GM18868 (cell line): Measurements from ENCODE around the gene PID1.

Experiments used
- ATAC-seq: cut with Tn5 transposase; IDR thresholded peaks from one replicate; pipeline ENCODE4 v1.9.1; 2021; ENCODE audit warnings: mild to moderate bottlenecking, moderate library complexity; ENCODE audit not compliant: unreplicated experiment

PID1 gene

DNA sequence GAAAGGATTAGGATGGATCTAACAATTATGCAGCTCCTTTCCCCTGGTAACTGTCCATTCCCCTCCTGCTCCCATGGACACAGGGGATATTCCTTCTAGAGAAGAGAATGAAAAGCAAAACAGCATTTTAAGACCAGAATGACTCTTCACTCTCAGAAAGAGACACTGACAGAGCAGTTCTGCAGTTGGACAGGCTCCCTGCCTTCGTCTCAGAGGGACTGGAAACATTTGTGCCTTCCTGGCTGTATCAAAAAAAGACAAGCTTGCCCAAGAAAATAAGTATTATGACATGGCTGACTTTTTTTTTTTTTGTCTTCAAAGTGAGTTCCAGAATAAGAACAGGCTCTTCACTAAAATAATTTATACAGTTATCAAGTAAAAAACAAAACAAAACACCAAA, 9.5 kb downstream of the PID1 start:
- no peak for ATAC-seq

DNA sequence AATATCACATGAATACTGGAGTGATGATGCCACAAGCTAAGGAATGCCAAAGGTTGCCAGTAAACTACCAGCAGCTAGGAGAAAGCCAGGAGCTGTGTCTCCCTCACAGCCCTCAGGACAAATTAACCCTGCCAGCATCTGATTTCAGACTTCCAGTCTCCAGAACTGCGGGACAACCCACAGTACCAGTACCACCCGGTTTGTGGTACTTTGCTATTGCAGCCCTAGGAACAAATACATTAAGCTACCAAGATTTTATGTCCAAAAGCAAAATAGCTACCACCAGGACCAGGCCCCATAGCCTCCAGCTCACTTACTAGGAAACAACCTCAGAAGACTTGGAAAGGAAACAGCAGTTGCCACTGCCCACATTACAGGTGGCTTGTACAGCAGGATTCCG, 10.0 kb downstream of the PID1 start:
- no peak for ATAC-seq

DNA sequence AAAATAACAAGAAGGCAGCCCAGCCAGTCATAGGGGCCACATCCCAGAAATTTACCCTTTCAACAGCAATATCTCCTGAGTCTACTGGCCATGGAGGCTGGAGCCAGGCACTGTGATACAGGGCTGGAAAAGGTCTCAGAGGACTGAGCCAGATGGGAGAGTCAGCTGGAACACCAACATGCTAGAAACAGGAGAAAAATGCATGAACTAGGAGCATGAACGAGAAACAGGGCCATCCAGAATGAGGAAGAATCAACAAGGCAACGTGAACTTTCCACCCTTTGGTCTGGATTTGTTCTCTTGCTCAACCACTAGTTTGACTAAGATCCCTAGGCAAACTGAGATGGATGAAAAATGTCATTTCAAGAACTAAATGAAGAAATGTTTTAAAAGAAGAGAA, 13.1 kb downstream of the PID1 start:
- no peak for ATAC-seq

DNA sequence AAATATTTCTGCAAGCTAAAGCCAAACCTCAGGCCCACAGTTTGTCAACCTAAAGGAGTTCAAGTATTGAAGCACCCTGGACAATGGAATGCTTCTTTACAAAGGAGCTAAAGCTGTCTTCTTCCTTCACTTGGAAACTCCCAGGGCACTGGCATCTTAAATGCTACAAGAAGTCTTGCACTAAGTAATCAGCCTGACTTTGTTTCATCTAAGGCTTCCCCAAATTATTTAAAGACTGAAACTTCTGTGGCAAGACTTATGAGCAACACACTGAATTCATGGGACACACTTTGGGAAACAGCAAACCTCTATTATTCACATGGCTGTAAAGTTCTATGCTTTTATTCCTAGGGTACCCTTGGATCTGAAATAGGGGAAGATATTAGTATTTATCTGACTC, 14.7 kb downstream of the PID1 start:
- no peak for ATAC-seq

DNA sequence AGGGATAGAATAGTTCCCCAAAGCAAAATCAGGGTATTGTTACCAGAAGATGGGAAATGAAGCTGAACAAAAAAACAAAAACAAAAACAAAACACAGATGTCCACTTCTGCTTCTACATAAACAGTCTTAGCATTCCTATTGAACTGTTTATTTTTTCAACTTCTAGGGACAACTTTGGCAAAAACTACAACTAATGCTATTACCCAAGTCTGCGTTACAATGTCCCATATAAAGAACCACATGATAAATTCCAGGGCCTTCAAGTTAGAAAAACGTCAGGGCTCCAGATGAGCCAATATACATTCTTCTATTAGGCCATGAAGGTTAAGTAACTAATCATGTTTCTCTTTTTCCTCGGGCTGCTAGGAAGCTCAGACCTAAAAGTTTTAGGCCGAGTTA, 16.9 kb downstream of the PID1 start:
- no peak for ATAC-seq

DNA sequence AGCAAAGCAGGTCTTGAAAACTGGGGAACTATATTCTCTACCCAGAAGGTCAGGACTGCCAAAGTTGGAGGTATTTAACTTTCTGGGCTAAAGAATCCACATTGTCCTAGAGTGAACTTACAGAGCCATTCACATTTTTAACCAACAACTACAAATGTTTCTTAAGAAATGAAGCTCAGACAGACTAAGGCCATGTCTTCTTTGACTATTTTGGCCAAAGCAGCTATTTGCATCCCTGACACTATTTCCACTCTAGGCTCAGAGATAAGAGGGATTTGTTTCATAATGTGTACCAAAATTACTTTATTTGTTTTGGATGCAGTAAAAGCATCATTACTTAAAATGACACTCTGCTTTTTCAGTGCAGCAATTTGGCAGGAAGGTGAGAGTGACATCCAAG, 18.1 kb downstream of the PID1 start:
- no peak for ATAC-seq

DNA sequence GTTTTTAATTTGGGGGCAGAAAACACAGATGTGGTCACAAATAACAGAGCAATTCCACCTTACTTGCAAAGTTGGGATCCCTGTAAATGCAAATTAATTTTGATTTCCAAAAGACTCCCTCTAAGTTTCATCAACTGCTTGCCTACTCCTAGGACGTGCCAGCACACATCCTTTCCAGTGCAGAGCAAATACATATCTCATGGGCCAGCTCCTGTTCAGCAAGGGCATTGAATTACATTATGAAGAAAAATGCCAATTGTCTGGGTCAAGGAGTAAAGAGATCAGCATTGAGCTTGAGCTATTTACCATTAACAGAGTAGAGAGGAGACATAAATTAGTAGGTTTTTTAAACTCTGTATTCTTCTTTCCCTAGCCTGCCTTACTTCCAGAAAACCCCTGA, 18.8 kb downstream of the PID1 start:
- no peak for ATAC-seq

DNA sequence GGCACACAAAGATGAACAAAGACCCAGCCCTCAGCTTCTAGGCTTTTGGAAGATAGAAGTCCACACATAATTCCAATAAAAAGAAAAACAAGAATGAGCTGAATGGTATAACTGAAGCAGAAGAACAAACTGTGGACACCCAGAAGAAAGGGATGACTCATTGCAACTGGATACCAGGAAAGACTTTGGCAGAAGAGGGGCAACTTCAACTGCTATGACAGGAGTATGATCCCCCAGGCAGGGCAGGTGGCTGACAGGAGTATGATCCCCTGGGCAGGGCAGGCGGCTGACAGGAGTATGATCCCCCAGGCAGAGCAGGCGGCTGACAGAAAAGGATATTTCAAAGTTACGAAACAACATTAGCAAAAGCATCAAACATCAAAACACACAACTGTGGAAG, 21.6 kb downstream of the PID1 start:
- ATAC-seq, result no peak

DNA sequence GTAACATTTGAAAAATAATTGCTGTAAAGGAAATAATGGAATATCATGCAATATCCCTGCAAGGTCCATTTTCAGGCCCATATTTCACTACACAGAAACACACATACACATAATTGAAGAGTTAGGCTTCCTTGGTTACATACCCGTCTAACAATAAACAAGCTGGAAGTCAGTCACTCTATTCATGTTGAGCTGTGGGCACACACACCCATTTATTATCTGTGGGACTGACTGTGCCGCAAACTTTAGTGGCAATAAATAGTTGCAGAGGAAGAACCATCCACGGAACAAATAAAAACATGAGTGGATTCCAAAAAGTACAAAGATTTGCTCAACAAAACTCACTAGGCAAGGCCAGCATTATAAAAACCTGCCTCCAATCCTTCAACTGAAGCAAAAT, 24.8 kb downstream of the PID1 start:
- ATAC-seq, result no peak

DNA sequence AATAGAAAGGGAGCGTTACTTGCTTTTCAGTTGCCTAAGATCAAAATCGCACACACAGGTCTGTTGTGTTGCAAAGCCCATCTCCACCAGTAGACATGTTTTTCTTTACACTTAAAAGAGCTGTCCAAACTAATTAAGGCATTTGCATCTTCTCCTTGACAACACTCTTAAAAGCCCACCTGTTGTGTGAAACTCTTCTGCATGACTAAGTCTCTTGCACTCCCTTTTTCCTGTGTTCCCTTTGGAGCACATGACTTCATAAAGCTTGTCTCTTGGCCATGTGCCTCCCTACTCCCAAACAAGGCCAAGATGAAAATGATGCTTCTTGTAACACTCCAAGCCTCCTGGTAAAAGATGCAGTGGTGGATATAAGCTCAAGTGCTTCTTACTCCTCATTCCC, 26.1 kb downstream of the PID1 start:
- no peak for ATAC-seq

DNA sequence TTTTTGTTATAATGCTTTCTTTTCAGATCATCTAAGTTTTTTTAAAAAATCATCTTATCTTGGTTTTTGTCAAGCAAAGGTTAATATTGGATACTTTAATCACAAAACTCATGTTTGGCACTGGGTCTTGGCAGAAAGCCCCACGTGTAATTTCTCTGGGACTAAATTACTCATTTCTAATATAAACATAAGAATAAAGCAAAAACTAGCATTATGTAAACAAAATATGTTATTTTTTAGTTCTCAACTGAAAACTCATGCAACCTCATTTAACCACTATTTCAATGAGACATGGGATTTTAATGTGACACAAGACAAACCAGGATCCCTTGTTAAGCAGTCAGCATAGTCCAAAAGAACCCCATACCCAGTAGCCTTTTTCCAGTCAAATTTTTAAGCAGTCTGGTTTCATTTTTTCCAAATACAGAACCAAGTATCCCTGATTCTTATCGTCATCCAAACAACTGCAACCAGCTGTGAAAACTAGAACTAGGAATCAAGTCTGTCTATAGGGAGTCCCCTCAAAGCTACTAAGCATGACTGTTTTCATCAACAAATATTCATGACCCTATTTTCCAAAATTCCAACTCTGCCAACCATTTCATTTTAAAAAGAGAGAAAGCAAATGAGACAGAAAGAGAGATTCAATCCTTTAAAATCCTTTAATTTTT, 27.1 kb downstream of the PID1 start:
- no peak for ATAC-seq

DNA sequence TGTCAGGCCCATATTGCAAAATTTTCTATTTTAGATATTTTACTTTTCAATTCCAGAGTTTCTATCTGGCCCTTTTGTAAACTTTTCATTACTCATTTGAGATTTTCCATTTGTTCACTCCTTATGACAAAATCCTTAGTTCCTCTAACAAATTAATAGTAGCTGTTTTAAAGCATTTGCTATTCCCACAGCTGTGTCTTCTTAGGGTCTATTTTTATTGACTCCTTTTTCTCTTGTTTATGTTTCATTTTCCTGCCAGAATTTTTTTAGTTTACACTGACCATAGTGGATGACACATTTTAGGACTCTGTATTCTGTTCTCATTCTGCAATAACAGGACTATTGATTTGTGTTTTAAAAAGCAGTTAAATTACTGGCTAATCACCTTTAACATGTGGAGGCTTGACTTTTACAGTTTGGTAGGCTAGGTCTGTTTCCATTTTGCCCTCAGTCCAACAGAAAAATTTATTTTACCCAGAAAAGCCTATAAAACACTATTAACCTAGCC, 30.0 kb downstream of the PID1 start:
- no peak for ATAC-seq

DNA sequence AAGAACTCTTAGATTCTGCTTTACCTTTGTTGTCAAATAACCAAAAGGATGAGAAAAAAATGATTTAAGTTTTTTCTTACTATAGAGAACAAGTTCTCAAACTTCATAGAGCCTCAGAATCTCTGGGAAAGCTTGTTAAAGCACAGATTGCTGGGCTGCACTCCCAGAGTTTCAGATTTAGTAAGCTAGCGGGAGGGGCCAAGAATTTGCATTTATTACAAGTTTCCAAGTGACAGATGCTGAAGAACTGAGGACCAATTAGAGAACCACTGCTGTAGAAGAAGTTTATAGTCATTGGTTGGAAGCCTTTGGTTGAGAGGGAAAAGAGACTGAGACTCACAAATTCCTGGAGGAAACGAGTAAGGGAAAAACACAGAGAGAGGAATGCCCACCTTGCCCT, 32.1 kb downstream of the PID1 start:
- ATAC-seq, result no peak

DNA sequence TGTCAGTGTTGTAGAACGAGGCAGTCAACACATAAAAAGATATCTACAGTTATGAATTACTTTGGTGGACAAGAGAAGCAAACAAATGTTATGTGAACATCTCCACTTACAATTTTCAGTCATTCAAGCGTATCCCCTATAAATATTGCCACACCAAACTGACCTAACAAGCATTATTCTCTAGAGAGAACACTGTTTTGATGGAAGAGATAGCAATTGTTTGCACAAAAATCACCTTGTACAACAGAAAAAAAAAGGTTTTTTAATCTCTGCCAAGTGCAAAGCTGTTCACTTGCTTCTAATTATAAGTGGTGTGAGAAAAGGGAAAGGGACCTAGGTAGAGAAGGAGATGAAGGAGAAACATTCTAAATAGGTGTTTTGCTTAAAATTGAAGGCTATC, 33.8 kb downstream of the PID1 start:
- ATAC-seq, result no peak

DNA sequence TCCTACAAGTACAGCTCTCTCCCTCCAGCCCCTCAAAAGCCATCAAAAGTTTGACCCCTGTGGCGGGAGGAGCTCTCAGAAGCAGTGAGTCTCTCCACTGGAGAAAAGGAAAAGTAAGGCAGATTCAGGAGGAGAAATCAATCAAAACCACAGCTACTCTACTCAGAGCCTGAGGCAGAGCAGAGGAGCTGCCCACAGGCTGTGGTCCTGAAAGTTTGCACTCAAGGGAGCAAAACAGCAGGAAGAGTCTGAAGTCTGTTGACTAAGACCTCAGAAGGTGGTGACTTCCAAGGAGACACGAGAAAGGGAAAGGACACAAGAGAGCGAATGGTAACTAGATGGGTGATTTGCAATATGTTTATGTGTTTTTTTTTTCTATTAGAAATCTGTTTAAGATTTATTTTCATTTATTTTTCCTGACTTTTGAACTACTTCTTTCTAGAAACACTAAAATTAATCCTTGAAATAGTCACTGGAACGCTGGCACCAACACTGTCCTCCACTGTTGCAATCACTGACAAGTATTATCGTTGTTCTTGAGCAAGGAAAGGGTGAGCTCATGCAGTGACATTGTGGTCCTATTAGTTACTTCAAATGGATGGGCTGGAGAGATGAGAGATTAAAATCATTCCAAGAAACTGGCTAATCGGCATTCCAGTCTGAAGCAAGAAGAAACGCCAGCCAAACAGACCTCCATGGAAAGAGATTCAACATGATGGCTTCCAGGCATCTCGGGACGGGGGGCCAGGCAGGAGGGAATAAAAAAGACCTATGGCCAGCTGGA, 35.8 kb downstream of the PID1 start:
- no peak for ATAC-seq

DNA sequence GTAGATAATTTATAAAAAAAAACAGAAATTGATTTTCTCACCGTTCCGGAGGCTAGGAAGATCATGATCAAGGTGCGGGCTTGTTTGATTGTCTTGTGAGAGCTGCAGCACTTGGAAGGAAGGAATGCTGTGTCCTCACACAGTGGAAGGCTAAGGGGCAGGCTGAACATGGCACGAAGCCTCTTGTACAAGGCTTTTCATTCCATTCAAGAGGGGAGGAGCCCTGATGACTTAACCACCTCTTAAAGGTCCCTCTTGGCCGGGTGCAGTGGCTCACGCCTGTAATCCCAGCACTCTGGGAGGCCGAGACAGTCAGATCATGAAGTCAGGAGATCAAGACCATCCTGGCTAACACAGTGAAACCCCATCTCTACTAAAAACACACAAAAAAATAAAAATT, 39.2 kb downstream of the PID1 start:
- no peak for ATAC-seq

DNA sequence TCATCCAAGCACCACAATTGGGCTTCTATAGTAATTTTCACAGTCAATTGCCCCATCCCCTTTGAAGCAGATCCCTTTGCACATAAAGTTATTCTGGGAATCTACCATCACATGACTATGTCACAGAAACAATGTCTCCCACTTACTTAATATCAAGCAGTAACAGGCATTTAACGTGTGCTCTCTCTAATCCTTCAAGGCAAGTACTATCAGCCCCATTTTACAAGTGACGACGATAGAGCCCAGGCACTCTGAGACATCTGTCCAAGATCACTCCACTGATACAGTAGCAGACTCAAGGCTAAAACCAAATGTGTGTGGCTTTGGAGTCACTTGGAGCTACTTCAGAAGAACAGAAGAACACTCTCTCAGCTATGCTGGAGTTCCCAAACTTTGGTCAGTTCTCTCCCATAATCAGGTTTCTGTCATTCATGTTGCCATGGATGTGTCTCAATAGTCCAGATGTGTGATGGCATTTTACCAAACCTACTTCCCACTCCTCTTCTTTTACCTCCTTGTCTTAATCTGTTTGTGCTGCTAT, 39.7 kb downstream of the PID1 start:
- ATAC-seq, result no peak

DNA sequence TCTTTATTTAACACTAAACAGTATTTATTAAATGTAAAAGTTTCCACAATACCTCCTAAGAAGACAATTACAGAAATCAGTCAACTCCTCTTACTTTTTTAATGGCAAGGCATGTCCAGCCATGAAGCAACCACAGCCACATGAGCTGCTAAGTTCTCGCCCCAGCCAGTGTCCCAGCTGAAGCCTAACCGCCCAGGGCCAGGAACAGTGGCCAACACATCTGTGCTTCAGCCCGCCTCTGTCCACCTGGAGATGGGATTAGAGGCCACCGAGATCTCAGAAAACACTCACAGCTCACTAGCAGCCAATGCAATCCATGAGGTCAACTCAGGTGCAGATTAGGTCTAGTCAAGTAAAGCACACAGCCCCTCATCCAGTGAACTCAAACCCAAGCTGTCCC, 40.2 kb downstream of the PID1 start:
- ATAC-seq, result no peak

DNA sequence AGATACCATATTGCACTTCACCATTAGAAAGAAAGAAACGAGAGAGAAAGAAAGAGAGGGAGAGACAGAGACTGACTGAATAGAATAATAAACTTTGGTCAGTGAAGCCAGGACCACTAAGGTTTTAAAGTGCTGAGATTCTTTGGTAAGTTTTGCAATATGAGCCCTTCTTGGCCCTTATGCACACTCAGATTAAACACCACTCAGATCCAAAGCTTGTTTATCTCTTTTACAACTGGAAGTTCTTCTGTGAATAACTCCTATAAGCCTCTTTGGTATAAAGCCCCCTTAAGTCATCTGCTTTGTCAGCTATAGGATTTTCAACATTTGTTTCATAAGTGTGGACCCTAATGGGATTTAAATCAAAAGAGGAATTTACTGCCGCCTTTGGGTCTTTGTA, 40.8 kb downstream of the PID1 start:
- no peak for ATAC-seq

DNA sequence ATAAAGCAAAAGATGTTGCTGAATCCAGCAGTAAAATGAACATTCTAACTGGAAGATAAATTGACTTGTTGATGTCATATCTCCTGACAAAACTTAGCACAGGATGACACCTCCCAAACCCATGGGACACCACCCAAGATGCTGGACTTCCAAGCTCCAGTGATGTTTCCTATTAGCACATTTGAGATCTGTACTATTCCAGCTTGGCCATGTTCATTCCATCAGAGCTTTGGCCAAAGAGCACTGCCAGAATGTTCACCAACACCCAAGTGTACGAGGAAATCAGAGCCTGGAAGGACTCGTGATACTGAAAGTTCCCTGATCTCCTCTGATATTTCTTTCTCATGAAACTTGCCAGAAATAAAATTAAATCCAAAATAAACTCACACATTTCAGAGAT, 44.7 kb downstream of the PID1 start:
- no peak for ATAC-seq

DNA sequence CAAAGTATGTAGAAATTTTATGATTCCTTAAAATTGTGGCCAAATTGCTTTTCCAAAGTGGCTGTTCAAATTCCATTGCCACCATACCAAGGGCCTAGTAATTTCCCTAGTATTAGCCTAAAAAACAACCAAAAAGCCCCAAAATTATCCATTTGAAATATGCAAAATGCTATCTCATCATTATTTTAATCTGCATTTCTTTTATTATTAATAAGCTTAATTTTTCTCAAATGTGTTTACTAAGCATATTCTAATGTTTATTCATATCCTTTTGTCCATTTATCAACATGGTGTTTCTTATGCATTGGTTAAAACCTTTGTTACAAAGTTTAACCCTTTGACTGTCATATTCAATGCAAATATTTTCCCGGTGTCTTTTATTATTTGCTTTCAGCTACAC, 48.0 kb downstream of the PID1 start:
- ATAC-seq, result no peak

DNA sequence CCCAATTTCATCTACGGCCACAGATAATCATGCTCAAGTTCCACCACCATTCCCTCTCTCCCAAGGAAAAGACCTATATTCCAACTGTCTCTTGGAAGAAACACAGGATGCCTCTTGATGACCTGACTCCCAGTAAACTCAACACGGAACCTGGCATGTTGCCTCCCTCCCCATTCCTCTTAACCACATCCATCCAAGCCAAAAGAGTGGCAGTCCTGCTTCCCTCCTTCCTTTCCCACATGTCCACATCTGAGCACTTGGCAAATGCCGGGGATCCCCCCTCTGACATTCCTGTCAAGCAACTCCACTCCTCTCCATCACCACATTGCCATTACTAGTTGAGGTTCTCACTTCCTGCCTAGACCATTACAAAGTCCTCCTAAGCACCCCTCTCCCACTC, 49.4 kb downstream of the PID1 start:
- ATAC-seq, result no peak
